BJ (cell line): Measurements from ENCODE around the gene RGMB. TPM values are rescaled to one million over a fixed set of nuclear protein-coding genes. Genes with fewer than 3 reads are reported as not detected.
A peak's percentile ranks its signal among the peaks of the same experiment; 100 is the strongest.

ENCODE experiments used
- CTCF ChIA-PET: fragments of 350-600 bp; formaldehyde crosslinking; extraction: SDS; loops from one replicate; lab custom pipeline; 2021; ENCODE audit warnings: antibody characterized with exemption, inconsistent platforms; lab: Yijun Ruan, JAX
- POLR2A ChIA-PET: fragments of 300-600 bp; sonication (Branson Sonifier 250); formaldehyde crosslinking; extraction: SDS; loops from one replicate; lab custom pipeline; 2021; ENCODE audit warnings: antibody characterized with exemption; lab: Charles Lee
- DNase-seq: peaks from one replicate; pipeline ENCODE4 v3.0.0-alpha.2; 2011; ENCODE audit warnings: low read depth
- H3K27me3 ChIP-seq: 2 replicates; pipeline ENCODE4 v1.6.0; 2011; ENCODE audit warnings: low read length; ENCODE audit not compliant: control insufficient read depth, insufficient read depth
- H3K36me3 ChIP-seq: 2 replicates; pipeline ENCODE4 v1.5.1; 2011; ENCODE audit warnings: low read length; ENCODE audit not compliant: control insufficient read depth, insufficient read depth
- H3K4me3 ChIP-seq: 2 replicates; pipeline ENCODE4 v1.5.1; 2011; ENCODE audit warnings: low read depth, mild to moderate bottlenecking, control low read depth, low read length
- CTCF ChIP-seq: IDR thresholded peaks from 2 replicates; pipeline ENCODE4 v1.5.1; 2011; ENCODE audit warnings: low read depth, mild to moderate bottlenecking, control low read depth, inconsistent platforms, low read length, moderate library complexity; ENCODE audit not compliant: insufficient read depth
- polyA plus RNA-seq: library from polyadenylated mRNA; depleted of rRNA; stranded (reverse); fragments of >200 nt; gene quantifications from 2 replicates; pipeline ENCODE4 v1.2.3, GENCODE V29; 2011

RGMB gene
- polyA plus RNA-seq, 1 experiment = 89.7 TPM

- no peaks in the 10 kb centered on the region for H3K27me3 ChIP-seq
- ChIA-PET POLR2A (no interaction called here), CTCF (interaction anchor here (0.8 to 5.7 kb wide), 23 partner anchors 16 to 1543 kb away, joined by 3 to 70 read pairs (median 3); no protein-coding TSS in a partner anchor)
- peak overlapping the region; percentile 84 for H3K4me3 ChIP-seq
- peaks cover 7% of the 10 kb centered on the region for H3K36me3 ChIP-seq
- DNase-seq = peak; percentile 69
- TF ChIP-seq CTCF = peak; percentile 89
Observed at GRCh38 chr5:98771382-98772109, 1.9 kb upstream of the RGMB start.

GRCh38 chr5:98772415-98773213 is 849 bp upstream of the RGMB start:
- TF ChIP-seq CTCF = no peak
- no peaks in the 10 kb centered on the region for H3K27me3 ChIP-seq
- no peak for DNase-seq
- POLR2A ChIA-PET = interaction anchor here (0.6 to 0.7 kb wide), 9 partner anchors 17 to 1542 kb away, joined by 3 to 17 read pairs (median 7); no protein-coding TSS in a partner anchor
- peaks cover 7% of the 10 kb centered on the region for H3K36me3 ChIP-seq
- H3K4me3 ChIP-seq = peak overlapping the region; percentile 84
- CTCF ChIA-PET = interaction anchor here (0.9 to 1.6 kb wide), 7 partner anchors 24 to 1542 kb away, joined by 3 to 6 read pairs (median 3); no protein-coding TSS in a partner anchor

GRCh38 chr5:98773214-98773463 is 324 bp upstream of the RGMB start:
- no peak for TF ChIP-seq CTCF
- no peaks in the 10 kb centered on the region for H3K27me3 ChIP-seq
- peaks cover 7% of the 10 kb centered on the region for H3K36me3 ChIP-seq
- POLR2A ChIA-PET = interaction anchor here (0.6 to 0.7 kb wide), 2 partner anchors 54 to 315 kb away, joined by 3 to 4 read pairs; no protein-coding TSS in a partner anchor
- DNase-seq = no peak
- H3K4me3 ChIP-seq = peak overlapping the region; percentile 84
- CTCF ChIA-PET = interaction anchor here (0.9 to 1.5 kb wide), 3 partner anchors 305 to 375 kb away, joined by 3 to 4 read pairs (median 3); no protein-coding TSS in a partner anchor

GRCh38 chr5:98774192-98775033 is 950 bp downstream of the RGMB start:
- TF ChIP-seq CTCF = no peak
- peaks cover 8% of the 10 kb centered on the region for H3K36me3 ChIP-seq
- CTCF ChIA-PET = interaction anchor here (0.6 to 0.7 kb wide), 2 partner anchors 148 to 319 kb away, joined by 3 read pairs; no protein-coding TSS in a partner anchor
- DNase-seq = no peak
- H3K4me3 ChIP-seq = peak overlapping the region; percentile 84
- POLR2A ChIA-PET = no interaction called here
- no peaks in the 10 kb centered on the region for H3K27me3 ChIP-seq
